NCI-H526 (cell line): ENCODE measurements around the gene TOX2.

Source experiments
- DNase-seq, 2 experiments: peaks; one replicate each; lab custom pipeline; 2025; lab: John Stamatoyannopoulos, UW

The TOX2 gene

GRCh38 chr20:44102582-44102981 is 187.9 kb downstream of the TOX2 start:
- no peak for DNase-seq

- peak in 1 of 2 experiments; percentile 16 for DNase-seq
These were observed 190.3 kb downstream of the TOX2 start for GRCh38 chr20:44104798-44105517.

- DNase-seq: no peak
These were observed 192.0 kb downstream of the TOX2 start for GRCh38 chr20:44106615-44107014.

- DNase-seq: peak in 1 of 2 experiments; percentile 19
These were observed 195.3 kb downstream of the TOX2 start for GRCh38 chr20:44109951-44110361.

- no peak for DNase-seq
These were observed 196.3 kb downstream of the TOX2 start for GRCh38 chr20:44110816-44111568.

- DNase-seq: no peak
These were observed 197.2 kb downstream of the TOX2 start for GRCh38 chr20:44111712-44112335.

GRCh38 chr20:44112456-44112855 is 197.8 kb downstream of the TOX2 start:
- no peak for DNase-seq

GRCh38 chr20:44112889-44113617 is 198.4 kb downstream of the TOX2 start:
- no peak for DNase-seq

GRCh38 chr20:44113618-44114376 is 199.1 kb downstream of the TOX2 start:
- no peak for DNase-seq

GRCh38 chr20:44115181-44115580 is 200.5 kb downstream of the TOX2 start:
- DNase-seq: no peak

- DNase-seq: no peak
These were observed 201.4 kb downstream of the TOX2 start for GRCh38 chr20:44115762-44116644.

GRCh38 chr20:44117296-44118184 is 202.9 kb downstream of the TOX2 start:
- DNase-seq: no peak

- no peak for DNase-seq
These were observed 203.8 kb downstream of the TOX2 start for GRCh38 chr20:44118185-44119033.
